GM23338 (cell line): ENCODE results near the gene ARRB1. TPM values are rescaled to one million over a fixed set of nuclear protein-coding genes. Genes with fewer than 3 reads are reported as not detected.

Experiments used
- ATAC-seq: fragments of 200-7000 bp; cut with Tn5 transposase; 3 replicates; pipeline ENCODE4 v1.9.1; 2020
- DNase-seq: peaks from one replicate; pipeline ENCODE4 v3.0.0-alpha.2; 2015; ENCODE audit warnings: low spot score
- H2AFZ ChIP-seq: fragments of 200-600 bp; sonication (generic); 2 replicates; pipeline ENCODE4 v1.8.0; 2016; ENCODE audit warnings: antibody characterized with exemption, mild to moderate bottlenecking, moderate library complexity
- H3F3A ChIP-seq: fragments of 200-600 bp; sonication (generic); replicated peaks from 2 replicates; pipeline ENCODE4 v1.8.0; 2017; ENCODE audit warnings: antibody characterized with exemption, mixed run types, low read depth
- H3K27ac ChIP-seq: fragments of 200-600 bp; sonication (generic); 2 replicates; pipeline ENCODE4 v1.6.1; 2016; ENCODE audit warnings: low read depth
- H3K27me3 ChIP-seq: fragments of 200-600 bp; sonication (generic); 2 replicates; pipeline ENCODE4 v1.8.0; 2016; ENCODE audit warnings: mild to moderate bottlenecking, mixed run types, moderate library complexity; ENCODE audit not compliant: insufficient read depth
- H3K36me3 ChIP-seq: fragments of 200-600 bp; sonication (generic); 2 replicates; pipeline ENCODE4 v1.8.0; 2016; ENCODE audit warnings: mild to moderate bottlenecking; ENCODE audit not compliant: insufficient read depth
- H3K4me1 ChIP-seq: fragments of 200-600 bp; sonication (generic); 2 replicates; pipeline ENCODE4 v1.8.0; 2016; ENCODE audit warnings: mild to moderate bottlenecking, moderate library complexity; ENCODE audit not compliant: insufficient read depth
- H3K4me2 ChIP-seq: fragments of 200-600 bp; sonication (generic); 2 replicates; pipeline ENCODE4 v1.7.1; 2017; ENCODE audit warnings: mixed run types
- H3K4me3 ChIP-seq: fragments of 200-600 bp; sonication (generic); 2 replicates; pipeline ENCODE4 v1.6.1; 2016; ENCODE audit warnings: mixed run types
- H3K79me2 ChIP-seq: fragments of 200-600 bp; sonication (generic); replicated peaks from 2 replicates; pipeline ENCODE4 v1.8.0; 2017; ENCODE audit warnings: mild to moderate bottlenecking; ENCODE audit not compliant: insufficient read depth
- H3K9me2 ChIP-seq: fragments of 200-600 bp; sonication (generic); 2 replicates; pipeline ENCODE4 v1.8.0; 2017; ENCODE audit not compliant: insufficient read depth
- H4K20me1 ChIP-seq: fragments of 200-600 bp; sonication (generic); replicated peaks from 2 replicates; pipeline ENCODE4 v1.8.0; 2017; ENCODE audit warnings: mild to moderate bottlenecking; ENCODE audit not compliant: insufficient read depth
- H3K27ac Mint-ChIP-seq: 2 replicates; pipeline ENCODE4 v1.8.0; 2020; ENCODE audit warnings: inconsistent platforms, mild to moderate bottlenecking, moderate library complexity, mixed read lengths
- H3K27me3 Mint-ChIP-seq: 3 replicates; pipeline ENCODE4 v1.8.0; 2022; ENCODE audit warnings: low read depth, mild to moderate bottlenecking, moderate library complexity, mixed read lengths, inconsistent platforms; ENCODE audit not compliant: insufficient read depth, poor library complexity
- H3K36me3 Mint-ChIP-seq: 3 replicates; pipeline ENCODE4 v1.8.0; 2021; ENCODE audit warnings: low read depth, mild to moderate bottlenecking, inconsistent platforms, moderate library complexity, mixed read lengths
- H3K4me1 Mint-ChIP-seq: 3 replicates; pipeline ENCODE4 v1.8.0; 2020; ENCODE audit warnings: mild to moderate bottlenecking, inconsistent platforms, mixed read lengths
- H3K4me3 Mint-ChIP-seq: 3 replicates; pipeline ENCODE4 v1.8.0; 2021; ENCODE audit warnings: moderate library complexity, mild to moderate bottlenecking, inconsistent platforms, mixed read lengths
- H3K9me3 Mint-ChIP-seq: 3 replicates; pipeline ENCODE4 v1.8.0; 2020; ENCODE audit warnings: moderate library complexity, mild to moderate bottlenecking, inconsistent platforms, mixed read lengths
- CREB1 ChIP-seq: fragments of 250-450 bp; sonication (Bioruptor Pico); IDR thresholded peaks from 2 replicates; pipeline ENCODE4 v1.5.0; 2020; ENCODE audit warnings: low read depth, mild to moderate bottlenecking, moderate library complexity
- EZH2 ChIP-seq: fragments of 200-600 bp; sonication (generic); IDR thresholded peaks from one replicate; pipeline ENCODE4 v1.8.0; 2017; ENCODE audit warnings: antibody characterized with exemption, mild to moderate bottlenecking, low read depth; ENCODE audit not compliant: unreplicated experiment
- EZH2phosphoT487 ChIP-seq: fragments of 200-600 bp; sonication (generic); IDR thresholded peaks from one replicate; pipeline ENCODE4 v1.8.1; 2018; ENCODE audit warnings: antibody characterized with exemption; ENCODE audit not compliant: unreplicated experiment
- JUNB ChIP-seq: IDR thresholded peaks from one replicate; pipeline ENCODE4 v1.6.1; 2016; ENCODE audit warnings: antibody characterized with exemption; ENCODE audit not compliant: unreplicated experiment
- NANOG ChIP-seq: IDR thresholded peaks from 2 replicates; pipeline ENCODE4 v1.6.1; 2016; ENCODE audit warnings: antibody characterized with exemption, borderline replicate concordance
- POLR2AphosphoS5 ChIP-seq: IDR thresholded peaks from 2 replicates; pipeline ENCODE4 v1.6.1; 2016; ENCODE audit warnings: antibody characterized with exemption, low read depth
- STAT1 ChIP-seq: IDR thresholded peaks from one replicate; pipeline ENCODE4 v1.6.1; 2016; ENCODE audit warnings: antibody characterized with exemption; ENCODE audit not compliant: unreplicated experiment
- ZNF114 ChIP-seq: fragments of 250-450 bp; sonication (Bioruptor Pico); IDR thresholded peaks from 2 replicates; pipeline ENCODE4 v1.5.0; 2020; ENCODE audit warnings: mild to moderate bottlenecking, moderate library complexity
- ZNF331 ChIP-seq: fragments of 250-450 bp; sonication (Bioruptor Pico); IDR thresholded peaks from 2 replicates; pipeline ENCODE4 v1.5.0; 2020; ENCODE audit warnings: low read depth, mild to moderate bottlenecking, moderate library complexity
- polyA plus RNA-seq: library from polyadenylated mRNA; unstranded; fragments of >200 nt; fragmentation: Nextera tagmentation; extraction: Ambion mirVana; gene quantifications from 2 replicates; pipeline ENCODE4 v1.2.1, GENCODE V29; 2016
- total RNA-seq: library from RNA; depleted of rRNA; stranded (reverse); fragments of >200 nt; shearing (Covaris generic); gene quantifications from 2 replicates; pipeline ENCODE4 v1.2.3, GENCODE V29; 2014
- TF ChIP-seq, protein P1 (sequence below): fragments of 250-450 bp; sonication (Bioruptor Pico); IDR thresholded peaks from 2 replicates; pipeline ENCODE4 v1.5.0; 2020; ENCODE audit warnings: mild to moderate bottlenecking, moderate library complexity
- TF ChIP-seq, protein P2 (sequence below), 2 experiments: fragments of 200-600 bp in 1 of 2; sonication (generic) in 1 of 2; conservative IDR thresholded peaks; 2 replicates each; pipeline versions ENCODE4 v1.5.1 to v1.6.1; 2016 to 2017; ENCODE audit warnings: antibody characterized with exemption in 2 of 2, low read depth in 2 of 2, mild to moderate bottlenecking in 2 of 2, moderate library complexity in 1 of 2
- TF ChIP-seq, protein P3 (sequence below): IDR thresholded peaks from one replicate; pipeline ENCODE4 v1.6.1; 2018; ENCODE audit warnings: antibody characterized with exemption; ENCODE audit not compliant: unreplicated experiment
- TF ChIP-seq, protein P4 (sequence below): IDR thresholded peaks from 2 replicates; pipeline ENCODE4 v1.6.1; 2016; ENCODE audit warnings: antibody characterized with exemption

Gene ARRB1
- total and polyA plus RNA-seq, 2 experiments from 2014 or later, result 6.3 to 11.1 TPM

DNA sequence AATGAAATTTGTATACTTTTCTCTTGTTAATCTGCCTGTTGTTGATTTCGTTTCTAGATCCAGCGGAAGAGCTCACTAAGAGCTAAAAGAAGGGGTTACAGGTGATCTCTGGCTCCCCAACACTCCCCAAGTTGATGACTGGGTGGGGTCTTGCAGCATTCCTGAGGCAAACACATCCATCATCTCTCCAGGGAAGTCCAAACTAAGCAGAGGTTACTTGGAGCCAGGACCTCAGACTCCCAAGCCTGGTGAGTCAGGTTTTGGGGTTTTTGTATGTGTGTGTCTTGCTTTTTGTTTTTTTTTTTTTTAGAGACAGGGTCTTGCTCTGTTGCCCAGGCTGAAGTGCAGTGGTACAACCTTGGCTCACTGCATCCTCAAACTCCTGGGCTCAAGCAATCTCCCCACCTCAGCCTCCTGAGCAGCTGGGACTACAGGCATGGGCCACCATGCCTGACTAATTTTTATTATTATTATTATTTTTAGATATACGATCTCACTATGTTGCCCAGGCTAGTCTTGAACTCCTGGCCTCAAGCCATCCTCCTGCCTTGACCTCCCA, 36.4 kb upstream of the ARRB1 start:
- no peaks in the 10 kb centered on the region for H3K9me2 ChIP-seq
- Mint-ChIP-seq H3K36me3 (no peaks in the 10 kb centered on the region), H3K4me3 (no peak overlapping the region), H3K4me1 (peaks cover 17% of the 10 kb centered on the region), H3K27ac (no peak overlapping the region), H3K27me3 (peaks cover 6% of the 10 kb centered on the region), H3K9me3 (no peaks in the 10 kb centered on the region)
- no peaks in the 10 kb centered on the region for H3F3A ChIP-seq
- H3K4me1 ChIP-seq, result no peaks in the 10 kb centered on the region; the same call in 1 of the 2 replicates
- no peak overlapping the region for H2AFZ ChIP-seq
- no peaks in the 10 kb centered on the region for H3K36me3 ChIP-seq
- DNase-seq (no peak), ATAC-seq (no peak)
- no peaks in the 10 kb centered on the region for H4K20me1 ChIP-seq
- no peak overlapping the region for H3K27ac ChIP-seq
- TF ChIP-seq, protein P1, sequence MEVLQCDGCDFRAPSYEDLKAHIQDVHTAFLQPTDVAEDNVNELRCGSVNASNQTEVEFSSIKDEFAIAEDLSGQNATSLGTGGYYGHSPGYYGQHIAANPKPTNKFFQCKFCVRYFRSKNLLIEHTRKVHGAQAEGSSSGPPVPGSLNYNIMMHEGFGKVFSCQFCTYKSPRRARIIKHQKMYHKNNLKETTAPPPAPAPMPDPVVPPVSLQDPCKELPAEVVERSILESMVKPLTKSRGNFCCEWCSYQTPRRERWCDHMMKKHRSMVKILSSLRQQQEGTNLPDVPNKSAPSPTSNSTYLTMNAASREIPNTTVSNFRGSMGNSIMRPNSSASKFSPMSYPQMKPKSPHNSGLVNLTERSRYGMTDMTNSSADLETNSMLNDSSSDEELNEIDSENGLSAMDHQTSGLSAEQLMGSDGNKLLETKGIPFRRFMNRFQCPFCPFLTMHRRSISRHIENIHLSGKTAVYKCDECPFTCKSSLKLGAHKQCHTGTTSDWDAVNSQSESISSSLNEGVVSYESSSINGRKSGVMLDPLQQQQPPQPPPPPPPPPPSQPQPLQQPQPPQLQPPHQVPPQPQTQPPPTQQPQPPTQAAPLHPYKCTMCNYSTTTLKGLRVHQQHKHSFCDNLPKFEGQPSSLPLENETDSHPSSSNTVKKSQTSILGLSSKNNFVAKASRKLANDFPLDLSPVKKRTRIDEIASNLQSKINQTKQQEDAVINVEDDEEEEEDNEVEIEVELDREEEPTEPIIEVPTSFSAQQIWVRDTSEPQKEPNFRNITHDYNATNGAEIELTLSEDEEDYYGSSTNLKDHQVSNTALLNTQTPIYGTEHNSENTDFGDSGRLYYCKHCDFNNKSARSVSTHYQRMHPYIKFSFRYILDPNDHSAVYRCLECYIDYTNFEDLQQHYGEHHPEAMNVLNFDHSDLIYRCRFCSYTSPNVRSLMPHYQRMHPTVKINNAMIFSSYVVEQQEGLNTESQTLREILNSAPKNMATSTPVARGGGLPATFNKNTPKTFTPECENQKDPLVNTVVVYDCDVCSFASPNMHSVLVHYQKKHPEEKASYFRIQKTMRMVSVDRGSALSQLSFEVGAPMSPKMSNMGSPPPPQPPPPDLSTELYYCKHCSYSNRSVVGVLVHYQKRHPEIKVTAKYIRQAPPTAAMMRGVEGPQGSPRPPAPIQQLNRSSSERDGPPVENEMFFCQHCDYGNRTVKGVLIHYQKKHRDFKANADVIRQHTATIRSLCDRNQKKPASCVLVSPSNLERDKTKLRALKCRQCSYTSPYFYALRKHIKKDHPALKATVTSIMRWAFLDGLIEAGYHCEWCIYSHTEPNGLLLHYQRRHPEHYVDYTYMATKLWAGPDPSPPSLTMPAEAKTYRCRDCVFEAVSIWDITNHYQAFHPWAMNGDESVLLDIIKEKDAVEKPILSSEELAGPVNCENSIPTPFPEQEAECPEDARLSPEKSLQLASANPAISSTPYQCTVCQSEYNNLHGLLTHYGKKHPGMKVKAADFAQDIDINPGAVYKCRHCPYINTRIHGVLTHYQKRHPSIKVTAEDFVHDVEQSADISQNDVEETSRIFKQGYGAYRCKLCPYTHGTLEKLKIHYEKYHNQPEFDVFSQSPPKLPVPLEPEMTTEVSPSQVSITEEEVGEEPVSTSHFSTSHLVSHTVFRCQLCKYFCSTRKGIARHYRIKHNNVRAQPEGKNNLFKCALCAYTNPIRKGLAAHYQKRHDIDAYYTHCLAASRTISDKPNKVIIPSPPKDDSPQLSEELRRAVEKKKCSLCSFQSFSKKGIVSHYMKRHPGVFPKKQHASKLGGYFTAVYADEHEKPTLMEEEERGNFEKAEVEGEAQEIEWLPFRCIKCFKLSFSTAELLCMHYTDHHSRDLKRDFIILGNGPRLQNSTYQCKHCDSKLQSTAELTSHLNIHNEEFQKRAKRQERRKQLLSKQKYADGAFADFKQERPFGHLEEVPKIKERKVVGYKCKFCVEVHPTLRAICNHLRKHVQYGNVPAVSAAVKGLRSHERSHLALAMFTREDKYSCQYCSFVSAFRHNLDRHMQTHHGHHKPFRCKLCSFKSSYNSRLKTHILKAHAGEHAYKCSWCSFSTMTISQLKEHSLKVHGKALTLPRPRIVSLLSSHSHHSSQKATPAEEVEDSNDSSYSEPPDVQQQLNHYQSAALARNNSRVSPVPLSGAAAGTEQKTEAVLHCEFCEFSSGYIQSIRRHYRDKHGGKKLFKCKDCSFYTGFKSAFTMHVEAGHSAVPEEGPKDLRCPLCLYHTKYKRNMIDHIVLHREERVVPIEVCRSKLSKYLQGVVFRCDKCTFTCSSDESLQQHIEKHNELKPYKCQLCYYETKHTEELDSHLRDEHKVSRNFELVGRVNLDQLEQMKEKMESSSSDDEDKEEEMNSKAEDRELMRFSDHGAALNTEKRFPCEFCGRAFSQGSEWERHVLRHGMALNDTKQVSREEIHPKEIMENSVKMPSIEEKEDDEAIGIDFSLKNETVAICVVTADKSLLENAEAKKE (CRISPR knock-in tag), result no peak
- TF ChIP-seq EZH2 (no peak), POLR2AphosphoS5 (no peak), NANOG (no peak), ZNF114 (CRISPR knock-in tag) (no peak), ZNF331 (CRISPR knock-in tag) (no peak), JUNB (no peak), STAT1 (no peak), CREB1 (no peak), EZH2phosphoT487 (no peak)
- TF ChIP-seq, protein P2, sequence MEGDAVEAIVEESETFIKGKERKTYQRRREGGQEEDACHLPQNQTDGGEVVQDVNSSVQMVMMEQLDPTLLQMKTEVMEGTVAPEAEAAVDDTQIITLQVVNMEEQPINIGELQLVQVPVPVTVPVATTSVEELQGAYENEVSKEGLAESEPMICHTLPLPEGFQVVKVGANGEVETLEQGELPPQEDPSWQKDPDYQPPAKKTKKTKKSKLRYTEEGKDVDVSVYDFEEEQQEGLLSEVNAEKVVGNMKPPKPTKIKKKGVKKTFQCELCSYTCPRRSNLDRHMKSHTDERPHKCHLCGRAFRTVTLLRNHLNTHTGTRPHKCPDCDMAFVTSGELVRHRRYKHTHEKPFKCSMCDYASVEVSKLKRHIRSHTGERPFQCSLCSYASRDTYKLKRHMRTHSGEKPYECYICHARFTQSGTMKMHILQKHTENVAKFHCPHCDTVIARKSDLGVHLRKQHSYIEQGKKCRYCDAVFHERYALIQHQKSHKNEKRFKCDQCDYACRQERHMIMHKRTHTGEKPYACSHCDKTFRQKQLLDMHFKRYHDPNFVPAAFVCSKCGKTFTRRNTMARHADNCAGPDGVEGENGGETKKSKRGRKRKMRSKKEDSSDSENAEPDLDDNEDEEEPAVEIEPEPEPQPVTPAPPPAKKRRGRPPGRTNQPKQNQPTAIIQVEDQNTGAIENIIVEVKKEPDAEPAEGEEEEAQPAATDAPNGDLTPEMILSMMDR (conservative IDR thresholded peaks at IDR 0.05; ENCODE audit: low read depth in 2 of 2), result no peak
- TF ChIP-seq, protein P3, sequence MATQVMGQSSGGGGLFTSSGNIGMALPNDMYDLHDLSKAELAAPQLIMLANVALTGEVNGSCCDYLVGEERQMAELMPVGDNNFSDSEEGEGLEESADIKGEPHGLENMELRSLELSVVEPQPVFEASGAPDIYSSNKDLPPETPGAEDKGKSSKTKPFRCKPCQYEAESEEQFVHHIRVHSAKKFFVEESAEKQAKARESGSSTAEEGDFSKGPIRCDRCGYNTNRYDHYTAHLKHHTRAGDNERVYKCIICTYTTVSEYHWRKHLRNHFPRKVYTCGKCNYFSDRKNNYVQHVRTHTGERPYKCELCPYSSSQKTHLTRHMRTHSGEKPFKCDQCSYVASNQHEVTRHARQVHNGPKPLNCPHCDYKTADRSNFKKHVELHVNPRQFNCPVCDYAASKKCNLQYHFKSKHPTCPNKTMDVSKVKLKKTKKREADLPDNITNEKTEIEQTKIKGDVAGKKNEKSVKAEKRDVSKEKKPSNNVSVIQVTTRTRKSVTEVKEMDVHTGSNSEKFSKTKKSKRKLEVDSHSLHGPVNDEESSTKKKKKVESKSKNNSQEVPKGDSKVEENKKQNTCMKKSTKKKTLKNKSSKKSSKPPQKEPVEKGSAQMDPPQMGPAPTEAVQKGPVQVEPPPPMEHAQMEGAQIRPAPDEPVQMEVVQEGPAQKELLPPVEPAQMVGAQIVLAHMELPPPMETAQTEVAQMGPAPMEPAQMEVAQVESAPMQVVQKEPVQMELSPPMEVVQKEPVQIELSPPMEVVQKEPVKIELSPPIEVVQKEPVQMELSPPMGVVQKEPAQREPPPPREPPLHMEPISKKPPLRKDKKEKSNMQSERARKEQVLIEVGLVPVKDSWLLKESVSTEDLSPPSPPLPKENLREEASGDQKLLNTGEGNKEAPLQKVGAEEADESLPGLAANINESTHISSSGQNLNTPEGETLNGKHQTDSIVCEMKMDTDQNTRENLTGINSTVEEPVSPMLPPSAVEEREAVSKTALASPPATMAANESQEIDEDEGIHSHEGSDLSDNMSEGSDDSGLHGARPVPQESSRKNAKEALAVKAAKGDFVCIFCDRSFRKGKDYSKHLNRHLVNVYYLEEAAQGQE, result no peak
- TF ChIP-seq, protein P4, sequence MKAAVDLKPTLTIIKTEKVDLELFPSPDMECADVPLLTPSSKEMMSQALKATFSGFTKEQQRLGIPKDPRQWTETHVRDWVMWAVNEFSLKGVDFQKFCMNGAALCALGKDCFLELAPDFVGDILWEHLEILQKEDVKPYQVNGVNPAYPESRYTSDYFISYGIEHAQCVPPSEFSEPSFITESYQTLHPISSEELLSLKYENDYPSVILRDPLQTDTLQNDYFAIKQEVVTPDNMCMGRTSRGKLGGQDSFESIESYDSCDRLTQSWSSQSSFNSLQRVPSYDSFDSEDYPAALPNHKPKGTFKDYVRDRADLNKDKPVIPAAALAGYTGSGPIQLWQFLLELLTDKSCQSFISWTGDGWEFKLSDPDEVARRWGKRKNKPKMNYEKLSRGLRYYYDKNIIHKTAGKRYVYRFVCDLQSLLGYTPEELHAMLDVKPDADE, result no peak
- no peaks in the 10 kb centered on the region for H3K27me3 ChIP-seq
- H3K4me2 ChIP-seq, result no peak overlapping the region
- H3K4me3 ChIP-seq, result no peak overlapping the region
- no peaks in the 10 kb centered on the region for H3K79me2 ChIP-seq
